GM23338 (cell line): ENCODE data around the gene IMMP2L. TPM values are rescaled to one million over a fixed set of nuclear protein-coding genes. Genes with fewer than 3 reads are reported as not detected.

Source experiments
- ATAC-seq: fragments of 200-7000 bp; cut with Tn5 transposase; 3 replicates; pipeline ENCODE4 v1.9.1; 2020
- DNase-seq: peaks from one replicate; pipeline ENCODE4 v3.0.0-alpha.2; 2015; ENCODE audit warnings: low spot score
- H2AFZ ChIP-seq: fragments of 200-600 bp; sonication (generic); 2 replicates; pipeline ENCODE4 v1.8.0; 2016; ENCODE audit warnings: antibody characterized with exemption, mild to moderate bottlenecking, moderate library complexity
- H3F3A ChIP-seq: fragments of 200-600 bp; sonication (generic); replicated peaks from 2 replicates; pipeline ENCODE4 v1.8.0; 2017; ENCODE audit warnings: antibody characterized with exemption, mixed run types, low read depth
- H3K27ac ChIP-seq: fragments of 200-600 bp; sonication (generic); 2 replicates; pipeline ENCODE4 v1.6.1; 2016; ENCODE audit warnings: low read depth
- H3K27me3 ChIP-seq: fragments of 200-600 bp; sonication (generic); 2 replicates; pipeline ENCODE4 v1.8.0; 2016; ENCODE audit warnings: mild to moderate bottlenecking, mixed run types, moderate library complexity; ENCODE audit not compliant: insufficient read depth
- H3K36me3 ChIP-seq: fragments of 200-600 bp; sonication (generic); 2 replicates; pipeline ENCODE4 v1.8.0; 2016; ENCODE audit warnings: mild to moderate bottlenecking; ENCODE audit not compliant: insufficient read depth
- H3K4me1 ChIP-seq: fragments of 200-600 bp; sonication (generic); 2 replicates; pipeline ENCODE4 v1.8.0; 2016; ENCODE audit warnings: mild to moderate bottlenecking, moderate library complexity; ENCODE audit not compliant: insufficient read depth
- H3K4me2 ChIP-seq: fragments of 200-600 bp; sonication (generic); 2 replicates; pipeline ENCODE4 v1.7.1; 2017; ENCODE audit warnings: mixed run types
- H3K4me3 ChIP-seq: fragments of 200-600 bp; sonication (generic); 2 replicates; pipeline ENCODE4 v1.6.1; 2016; ENCODE audit warnings: mixed run types
- H3K79me2 ChIP-seq: fragments of 200-600 bp; sonication (generic); replicated peaks from 2 replicates; pipeline ENCODE4 v1.8.0; 2017; ENCODE audit warnings: mild to moderate bottlenecking; ENCODE audit not compliant: insufficient read depth
- H3K9me2 ChIP-seq: fragments of 200-600 bp; sonication (generic); 2 replicates; pipeline ENCODE4 v1.8.0; 2017; ENCODE audit not compliant: insufficient read depth
- H4K20me1 ChIP-seq: fragments of 200-600 bp; sonication (generic); replicated peaks from 2 replicates; pipeline ENCODE4 v1.8.0; 2017; ENCODE audit warnings: mild to moderate bottlenecking; ENCODE audit not compliant: insufficient read depth
- H3K27ac Mint-ChIP-seq: 2 replicates; pipeline ENCODE4 v1.8.0; 2020; ENCODE audit warnings: inconsistent platforms, mild to moderate bottlenecking, moderate library complexity, mixed read lengths
- H3K27me3 Mint-ChIP-seq: 3 replicates; pipeline ENCODE4 v1.8.0; 2022; ENCODE audit warnings: low read depth, mild to moderate bottlenecking, moderate library complexity, mixed read lengths, inconsistent platforms; ENCODE audit not compliant: insufficient read depth, poor library complexity
- H3K36me3 Mint-ChIP-seq: 3 replicates; pipeline ENCODE4 v1.8.0; 2021; ENCODE audit warnings: low read depth, mild to moderate bottlenecking, inconsistent platforms, moderate library complexity, mixed read lengths
- H3K4me1 Mint-ChIP-seq: 3 replicates; pipeline ENCODE4 v1.8.0; 2020; ENCODE audit warnings: mild to moderate bottlenecking, inconsistent platforms, mixed read lengths
- H3K4me3 Mint-ChIP-seq: 3 replicates; pipeline ENCODE4 v1.8.0; 2021; ENCODE audit warnings: moderate library complexity, mild to moderate bottlenecking, inconsistent platforms, mixed read lengths
- H3K9me3 Mint-ChIP-seq: 3 replicates; pipeline ENCODE4 v1.8.0; 2020; ENCODE audit warnings: moderate library complexity, mild to moderate bottlenecking, inconsistent platforms, mixed read lengths
- CREB1 ChIP-seq: fragments of 250-450 bp; sonication (Bioruptor Pico); IDR thresholded peaks from 2 replicates; pipeline ENCODE4 v1.5.0; 2020; ENCODE audit warnings: low read depth, mild to moderate bottlenecking, moderate library complexity
- CTCF ChIP-seq, 2 experiments: fragments of 200-600 bp in 1 of 2; sonication (generic) in 1 of 2; conservative IDR thresholded peaks; 2 replicates each; pipeline versions ENCODE4 v1.5.1 to v1.6.1; 2016 to 2017; ENCODE audit warnings: antibody characterized with exemption in 2 of 2, low read depth in 2 of 2, mild to moderate bottlenecking in 2 of 2, moderate library complexity in 1 of 2
- ETS1 ChIP-seq: IDR thresholded peaks from 2 replicates; pipeline ENCODE4 v1.6.1; 2016; ENCODE audit warnings: antibody characterized with exemption
- EZH2 ChIP-seq: fragments of 200-600 bp; sonication (generic); IDR thresholded peaks from one replicate; pipeline ENCODE4 v1.8.0; 2017; ENCODE audit warnings: antibody characterized with exemption, mild to moderate bottlenecking, low read depth; ENCODE audit not compliant: unreplicated experiment
- EZH2phosphoT487 ChIP-seq: fragments of 200-600 bp; sonication (generic); IDR thresholded peaks from one replicate; pipeline ENCODE4 v1.8.1; 2018; ENCODE audit warnings: antibody characterized with exemption; ENCODE audit not compliant: unreplicated experiment
- JUNB ChIP-seq: IDR thresholded peaks from one replicate; pipeline ENCODE4 v1.6.1; 2016; ENCODE audit warnings: antibody characterized with exemption; ENCODE audit not compliant: unreplicated experiment
- NANOG ChIP-seq: IDR thresholded peaks from 2 replicates; pipeline ENCODE4 v1.6.1; 2016; ENCODE audit warnings: antibody characterized with exemption, borderline replicate concordance
- POLR2AphosphoS5 ChIP-seq: IDR thresholded peaks from 2 replicates; pipeline ENCODE4 v1.6.1; 2016; ENCODE audit warnings: antibody characterized with exemption, low read depth
- STAT1 ChIP-seq: IDR thresholded peaks from one replicate; pipeline ENCODE4 v1.6.1; 2016; ENCODE audit warnings: antibody characterized with exemption; ENCODE audit not compliant: unreplicated experiment
- ZNF114 ChIP-seq: fragments of 250-450 bp; sonication (Bioruptor Pico); IDR thresholded peaks from 2 replicates; pipeline ENCODE4 v1.5.0; 2020; ENCODE audit warnings: mild to moderate bottlenecking, moderate library complexity
- ZNF331 ChIP-seq: fragments of 250-450 bp; sonication (Bioruptor Pico); IDR thresholded peaks from 2 replicates; pipeline ENCODE4 v1.5.0; 2020; ENCODE audit warnings: low read depth, mild to moderate bottlenecking, moderate library complexity
- ZNF462 ChIP-seq: fragments of 250-450 bp; sonication (Bioruptor Pico); IDR thresholded peaks from 2 replicates; pipeline ENCODE4 v1.5.0; 2020; ENCODE audit warnings: mild to moderate bottlenecking, moderate library complexity
- polyA plus RNA-seq: library from polyadenylated mRNA; unstranded; fragments of >200 nt; fragmentation: Nextera tagmentation; extraction: Ambion mirVana; gene quantifications from 2 replicates; pipeline ENCODE4 v1.2.1, GENCODE V29; 2016
- total RNA-seq: library from RNA; depleted of rRNA; stranded (reverse); fragments of >200 nt; shearing (Covaris generic); gene quantifications from 2 replicates; pipeline ENCODE4 v1.2.3, GENCODE V29; 2014
- TF ChIP-seq, protein P1 (sequence below): IDR thresholded peaks from one replicate; pipeline ENCODE4 v1.6.1; 2018; ENCODE audit warnings: antibody characterized with exemption; ENCODE audit not compliant: unreplicated experiment

Gene IMMP2L
- total and polyA plus RNA-seq, 2 experiments from 2014 or later, result 7.3 to 14.0 TPM

DNA sequence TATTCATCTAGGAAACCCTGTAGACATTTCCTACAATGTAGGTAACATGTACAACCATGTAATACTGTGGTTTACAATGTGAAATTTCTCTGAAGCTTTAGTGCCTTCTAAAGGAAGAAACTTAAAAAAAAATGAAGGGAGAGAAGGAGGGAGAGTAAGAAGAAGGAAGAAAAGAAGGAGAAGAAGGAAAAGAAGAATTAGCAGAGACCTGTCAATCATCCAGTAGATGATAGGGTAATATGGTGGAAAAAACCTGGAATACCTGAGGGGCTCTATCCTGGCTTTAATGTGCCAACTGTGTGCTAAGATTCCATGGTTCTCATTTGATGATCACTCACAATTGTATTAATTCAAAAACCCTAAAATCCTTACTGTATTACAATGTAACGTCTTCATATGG, 474.0 kb downstream of the IMMP2L start:
- Mint-ChIP-seq H3K36me3 (no peaks in the 10 kb centered on the region), H3K4me3 (no peak overlapping the region), H3K9me3 (0 out of 3 replicates have a peak, but pooled peaks cover 4% of the 10 kb centered on the region), H3K27me3 (peaks cover 1% of the 10 kb centered on the region), H3K4me1 (peaks cover 31% of the 10 kb centered on the region), H3K27ac (no peak overlapping the region)
- Histone ChIP-seq H3K36me3 (no peaks in the 10 kb centered on the region), H3F3A (no peaks in the 10 kb centered on the region), H3K4me3 (no peak overlapping the region), H4K20me1 (no peaks in the 10 kb centered on the region), H3K79me2 (no peaks in the 10 kb centered on the region), H3K27me3 (no peaks in the 10 kb centered on the region), H3K4me2 (no peak overlapping the region), H3K9me2 (no peaks in the 10 kb centered on the region), H2AFZ (no peak overlapping the region), H3K27ac (no peak overlapping the region), H3K4me1 (peaks cover 27% of the 10 kb centered on the region)
- no peak for TF ChIP-seq NANOG
- TF ChIP-seq, protein P1, sequence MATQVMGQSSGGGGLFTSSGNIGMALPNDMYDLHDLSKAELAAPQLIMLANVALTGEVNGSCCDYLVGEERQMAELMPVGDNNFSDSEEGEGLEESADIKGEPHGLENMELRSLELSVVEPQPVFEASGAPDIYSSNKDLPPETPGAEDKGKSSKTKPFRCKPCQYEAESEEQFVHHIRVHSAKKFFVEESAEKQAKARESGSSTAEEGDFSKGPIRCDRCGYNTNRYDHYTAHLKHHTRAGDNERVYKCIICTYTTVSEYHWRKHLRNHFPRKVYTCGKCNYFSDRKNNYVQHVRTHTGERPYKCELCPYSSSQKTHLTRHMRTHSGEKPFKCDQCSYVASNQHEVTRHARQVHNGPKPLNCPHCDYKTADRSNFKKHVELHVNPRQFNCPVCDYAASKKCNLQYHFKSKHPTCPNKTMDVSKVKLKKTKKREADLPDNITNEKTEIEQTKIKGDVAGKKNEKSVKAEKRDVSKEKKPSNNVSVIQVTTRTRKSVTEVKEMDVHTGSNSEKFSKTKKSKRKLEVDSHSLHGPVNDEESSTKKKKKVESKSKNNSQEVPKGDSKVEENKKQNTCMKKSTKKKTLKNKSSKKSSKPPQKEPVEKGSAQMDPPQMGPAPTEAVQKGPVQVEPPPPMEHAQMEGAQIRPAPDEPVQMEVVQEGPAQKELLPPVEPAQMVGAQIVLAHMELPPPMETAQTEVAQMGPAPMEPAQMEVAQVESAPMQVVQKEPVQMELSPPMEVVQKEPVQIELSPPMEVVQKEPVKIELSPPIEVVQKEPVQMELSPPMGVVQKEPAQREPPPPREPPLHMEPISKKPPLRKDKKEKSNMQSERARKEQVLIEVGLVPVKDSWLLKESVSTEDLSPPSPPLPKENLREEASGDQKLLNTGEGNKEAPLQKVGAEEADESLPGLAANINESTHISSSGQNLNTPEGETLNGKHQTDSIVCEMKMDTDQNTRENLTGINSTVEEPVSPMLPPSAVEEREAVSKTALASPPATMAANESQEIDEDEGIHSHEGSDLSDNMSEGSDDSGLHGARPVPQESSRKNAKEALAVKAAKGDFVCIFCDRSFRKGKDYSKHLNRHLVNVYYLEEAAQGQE, result no peak
- no peak for TF ChIP-seq ETS1
- TF ChIP-seq JUNB, result no peak
- TF ChIP-seq EZH2, result no peak
- no peak for TF ChIP-seq ZNF331 (CRISPR knock-in tag)
- TF ChIP-seq POLR2AphosphoS5, result no peak
- TF ChIP-seq EZH2phosphoT487, result no peak
- no peak for TF ChIP-seq ZNF114
- no peak for TF ChIP-seq STAT1
- no peak for TF ChIP-seq ZNF462 (CRISPR knock-in tag)
- no peak for TF ChIP-seq CTCF (conservative IDR thresholded peaks at IDR 0.05; ENCODE audit: low read depth in 2 of 2)
- no peak for TF ChIP-seq CREB1 (CRISPR knock-in tag)
- DNase-seq (no peak), ATAC-seq (no peak)
